Embryonic facial prominence (tissue), 1 donor: Measurements from ENCODE around the gene UNC5A.

Experiments used
- DNase-seq: peaks from one replicate; pipeline ENCODE4 v3.0.0-alpha.2; 2016; ENCODE audit errors: extremely low spot score

UNC5A gene

DNA sequence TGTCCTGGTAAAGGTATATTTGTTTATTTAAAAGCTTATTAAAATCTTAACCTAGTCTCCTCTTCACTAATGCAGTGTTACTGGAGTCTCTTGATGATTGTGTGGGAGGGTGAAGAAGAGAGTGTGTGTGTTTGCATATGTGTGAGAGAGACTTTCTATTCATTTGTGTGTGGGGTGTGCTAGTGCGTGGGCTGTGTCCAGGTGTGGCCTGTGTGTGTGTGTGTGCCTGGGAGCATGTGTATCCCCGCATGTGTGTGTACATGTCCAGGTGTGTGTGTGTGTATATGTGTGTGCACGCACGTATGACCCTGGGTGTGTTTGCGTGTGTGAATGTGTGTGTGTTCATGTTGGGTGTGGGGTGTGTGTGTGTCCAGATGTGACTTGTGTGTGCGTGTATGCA is 10.3 kb upstream of the UNC5A start:
- no peak for DNase-seq

DNA sequence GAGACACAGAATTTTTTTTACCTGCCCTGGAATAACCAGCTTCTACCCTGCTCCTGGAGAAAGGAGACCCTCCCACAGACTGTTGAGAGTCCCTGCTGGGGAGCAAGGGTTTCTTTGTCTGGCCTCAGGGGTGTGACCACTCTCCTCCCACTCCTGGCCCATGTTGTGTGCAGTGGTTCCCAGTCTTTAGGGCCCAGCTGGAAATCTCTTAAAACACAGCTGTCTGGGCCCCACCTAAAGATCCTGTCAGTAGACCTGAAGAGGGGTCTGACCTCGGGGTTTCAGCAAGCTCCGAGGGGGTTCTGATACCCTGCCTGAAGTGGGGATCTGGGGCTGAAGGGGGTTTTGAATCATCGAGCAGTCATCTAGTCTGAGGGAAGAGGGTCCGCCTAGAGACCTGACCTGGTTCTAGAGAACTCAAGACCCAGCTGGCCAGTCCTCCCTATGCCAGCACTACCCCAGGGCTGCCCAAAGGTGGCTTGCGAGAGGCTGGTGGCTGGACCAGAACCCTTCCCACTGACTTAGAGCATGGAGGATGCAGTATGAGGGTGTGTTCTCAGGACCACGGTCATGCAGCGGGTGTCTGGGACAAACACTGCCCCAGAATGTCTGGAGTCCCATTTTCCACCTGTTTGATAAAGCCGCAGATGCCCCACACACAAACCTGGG is 8.1 kb upstream of the UNC5A start:
- DNase-seq: no peak

DNA sequence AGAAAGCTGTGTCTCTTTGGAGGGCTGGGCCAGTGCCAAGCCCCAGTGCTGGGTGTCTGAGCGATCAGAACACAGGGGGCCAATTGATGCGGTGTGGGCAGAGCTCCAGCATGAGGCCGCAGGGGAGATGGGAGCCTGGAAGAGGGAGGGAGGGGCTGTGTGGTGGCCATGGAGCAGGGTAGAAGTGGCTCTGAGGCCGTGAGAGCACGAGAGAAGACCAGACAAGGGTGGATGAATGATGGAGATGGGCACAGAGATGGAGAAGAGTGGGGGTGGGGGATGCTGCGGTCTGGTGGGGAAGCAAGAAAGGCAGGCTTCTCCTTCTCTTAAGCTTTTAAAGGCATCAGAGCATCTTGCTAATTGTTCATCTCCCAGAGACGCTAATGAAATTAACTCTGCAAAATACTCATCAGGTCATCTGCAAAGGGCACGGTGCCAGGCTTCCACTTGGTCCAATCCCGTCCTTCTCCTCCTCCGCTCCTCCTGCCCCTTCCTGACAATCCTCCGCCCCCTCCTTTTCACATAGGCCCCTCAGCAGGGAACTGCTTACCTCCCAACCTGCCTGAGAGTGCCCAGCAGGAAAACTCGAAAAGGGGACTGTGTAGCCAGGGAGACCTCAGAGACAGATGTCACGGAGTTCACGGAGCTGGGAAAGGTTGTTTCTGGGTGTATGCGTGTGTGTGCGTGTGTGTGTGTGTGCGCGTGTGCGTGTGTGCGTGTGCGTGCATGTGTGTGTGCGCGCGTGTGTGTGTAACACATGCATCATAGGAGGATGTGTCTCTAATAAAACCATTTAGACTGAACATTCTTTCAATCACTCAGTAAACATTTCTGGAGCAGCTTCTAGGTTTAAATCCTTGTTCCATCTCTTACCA is 7.1 kb upstream of the UNC5A start:
- no peak for DNase-seq

DNA sequence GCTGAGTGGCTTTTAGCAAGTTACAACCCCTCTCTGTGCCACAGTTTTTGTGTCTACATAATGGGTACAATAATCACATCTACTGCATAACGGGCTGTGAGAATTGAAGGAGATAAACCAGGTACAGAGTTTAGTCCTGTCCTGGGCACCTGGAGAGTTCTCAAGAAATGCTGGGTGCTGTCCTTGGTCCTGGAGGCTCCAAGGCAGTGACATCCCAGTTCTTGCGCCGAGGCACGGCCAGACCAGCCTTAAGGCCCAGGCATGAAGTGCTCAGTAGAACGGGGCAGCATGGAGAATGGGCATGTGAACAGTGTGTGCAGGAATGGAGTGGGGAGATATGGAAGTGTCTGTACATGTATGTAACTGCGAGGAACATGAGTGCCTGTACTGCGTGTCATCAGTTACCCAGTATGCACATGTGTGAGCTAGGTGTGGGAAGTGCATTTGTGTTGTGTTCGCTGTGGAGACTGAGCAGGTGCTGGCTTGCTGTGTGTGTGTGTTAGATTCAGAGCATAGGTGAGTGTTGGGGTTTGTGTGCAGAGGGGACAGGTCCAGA is 6.3 kb upstream of the UNC5A start:
- no peak for DNase-seq

DNA sequence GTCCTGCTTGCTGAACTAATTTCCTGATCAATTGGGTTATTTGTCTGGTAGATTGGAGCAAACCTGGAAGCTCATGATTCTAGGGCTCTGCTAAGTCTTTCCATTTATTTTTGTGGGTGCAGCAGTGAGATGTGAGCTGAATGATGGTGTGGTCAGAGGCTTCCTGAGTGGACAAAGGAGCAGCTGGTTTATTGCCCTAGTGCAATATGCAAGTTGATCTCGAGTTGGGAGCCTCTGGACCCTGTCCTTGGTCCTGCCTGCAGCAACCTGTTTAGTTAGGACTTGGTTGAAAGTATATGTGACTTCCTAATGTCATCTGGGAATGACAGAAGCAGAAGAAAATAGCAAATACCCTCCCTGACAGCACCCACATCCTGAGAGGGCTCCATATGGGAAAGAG is 4.2 kb upstream of the UNC5A start:
- DNase-seq: no peak

DNA sequence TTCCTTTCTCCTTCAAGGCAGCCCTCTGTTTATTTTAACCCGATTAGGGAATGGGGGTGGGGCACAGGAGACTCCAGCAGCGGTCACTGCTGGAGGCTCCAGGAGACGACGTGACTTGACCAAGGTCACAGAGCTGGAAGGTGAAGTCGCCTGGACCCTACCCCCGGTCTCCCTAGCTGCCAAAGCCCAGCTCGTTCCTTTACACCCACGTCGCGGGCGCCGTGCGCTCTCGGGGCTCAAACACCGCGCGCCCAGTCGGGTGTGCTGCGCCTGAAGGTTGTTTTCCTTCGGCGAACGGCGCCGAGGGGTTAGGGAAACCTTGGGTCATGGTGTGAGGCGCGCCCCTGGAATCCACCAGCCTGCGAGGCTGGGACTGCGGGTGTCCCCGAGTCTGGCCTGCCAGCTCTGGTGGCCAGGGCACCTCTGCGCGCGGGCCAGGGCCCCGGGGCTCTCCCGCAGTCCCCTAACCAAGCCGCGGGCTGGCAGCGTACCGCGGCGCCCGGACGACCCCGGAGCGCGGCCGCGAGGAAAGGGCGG is 747 bp upstream of the UNC5A start:
- no peak for DNase-seq

DNA sequence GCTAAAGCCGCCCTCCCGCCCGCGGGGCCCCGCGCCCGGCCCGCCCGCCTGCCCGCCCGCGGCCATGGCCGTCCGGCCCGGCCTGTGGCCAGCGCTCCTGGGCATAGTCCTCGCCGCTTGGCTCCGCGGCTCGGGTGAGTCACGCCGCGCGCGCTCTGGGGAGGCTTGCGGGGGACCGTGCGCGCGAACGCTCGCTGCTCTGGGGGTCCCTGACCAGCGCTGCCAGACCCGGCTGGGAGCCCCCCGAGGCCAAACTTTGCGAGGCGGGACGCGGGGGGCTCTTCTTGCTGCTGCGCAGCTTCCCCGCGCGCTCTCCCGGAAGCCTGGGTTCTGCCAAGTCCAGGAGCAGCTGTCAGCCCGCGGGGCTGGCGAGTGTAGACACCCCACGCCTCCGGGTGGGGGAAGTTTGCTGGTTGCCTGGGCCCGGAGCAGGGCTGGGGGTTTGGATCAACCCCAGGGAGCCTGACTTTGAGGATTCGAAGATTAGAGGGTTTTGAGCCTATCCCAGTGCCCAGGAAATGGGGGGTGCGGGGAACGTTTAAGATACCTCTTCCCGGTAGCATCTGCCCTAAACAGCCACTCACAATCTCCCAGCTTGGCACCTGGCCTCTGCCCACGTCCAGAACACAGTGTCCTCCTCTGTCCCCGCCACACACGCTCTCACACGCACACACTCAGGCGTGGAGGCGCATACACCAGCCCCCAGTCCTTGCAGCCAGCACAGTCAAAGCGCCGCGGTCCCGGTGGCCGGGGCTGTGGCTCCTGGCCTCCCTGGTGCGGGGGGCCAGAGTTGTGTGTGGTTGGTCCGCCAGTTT is 535 bp downstream of the UNC5A start:
- DNase-seq: no peak

DNA sequence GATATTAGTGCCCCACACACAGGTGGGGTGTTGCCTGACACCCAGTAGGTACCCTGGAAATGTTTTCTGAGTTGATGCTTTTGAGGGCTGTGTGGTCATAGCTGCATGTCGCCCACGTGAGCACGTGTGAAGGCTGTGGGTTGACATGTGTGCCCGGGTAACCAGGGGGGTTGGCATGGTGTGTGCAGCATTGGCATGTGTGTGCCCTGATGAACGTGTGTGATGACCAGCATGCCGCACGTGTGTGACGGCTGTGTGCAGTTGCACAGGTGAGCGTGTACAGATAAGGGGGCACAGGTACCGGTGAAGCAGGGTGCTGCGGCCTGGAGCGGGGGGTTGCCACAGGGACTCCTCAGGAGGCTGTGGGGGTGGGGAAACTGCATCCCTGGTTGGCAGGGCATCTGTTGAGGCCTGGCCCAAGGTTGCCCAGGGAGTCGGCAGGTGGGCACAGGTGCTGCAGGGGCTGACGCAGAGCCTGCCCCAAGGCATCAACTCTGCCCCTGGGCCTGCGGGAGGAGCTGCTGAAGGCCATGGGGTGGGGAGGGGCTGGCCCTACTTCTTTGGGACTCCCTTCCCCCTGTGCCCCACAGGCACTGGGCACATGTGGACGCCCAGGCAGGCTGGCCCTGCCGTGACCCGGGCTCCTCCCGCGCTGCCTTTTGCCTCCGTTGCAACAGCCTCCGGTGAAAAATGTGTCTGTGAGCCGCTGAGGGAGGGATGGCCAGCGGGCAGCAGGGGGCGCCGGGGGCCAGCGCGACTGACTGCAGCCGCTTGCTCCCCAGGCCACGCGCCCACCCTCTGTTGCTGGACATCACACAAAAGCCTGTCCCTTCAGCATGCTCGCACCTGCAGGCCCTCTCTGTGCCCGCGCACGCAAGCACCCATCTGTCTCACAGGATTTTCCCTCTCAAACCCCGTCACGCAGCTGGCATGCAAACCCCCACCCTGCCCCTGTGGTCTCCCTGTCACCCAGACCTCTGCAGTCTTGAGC is 2.2 kb downstream of the UNC5A start:
- DNase-seq: no peak

DNA sequence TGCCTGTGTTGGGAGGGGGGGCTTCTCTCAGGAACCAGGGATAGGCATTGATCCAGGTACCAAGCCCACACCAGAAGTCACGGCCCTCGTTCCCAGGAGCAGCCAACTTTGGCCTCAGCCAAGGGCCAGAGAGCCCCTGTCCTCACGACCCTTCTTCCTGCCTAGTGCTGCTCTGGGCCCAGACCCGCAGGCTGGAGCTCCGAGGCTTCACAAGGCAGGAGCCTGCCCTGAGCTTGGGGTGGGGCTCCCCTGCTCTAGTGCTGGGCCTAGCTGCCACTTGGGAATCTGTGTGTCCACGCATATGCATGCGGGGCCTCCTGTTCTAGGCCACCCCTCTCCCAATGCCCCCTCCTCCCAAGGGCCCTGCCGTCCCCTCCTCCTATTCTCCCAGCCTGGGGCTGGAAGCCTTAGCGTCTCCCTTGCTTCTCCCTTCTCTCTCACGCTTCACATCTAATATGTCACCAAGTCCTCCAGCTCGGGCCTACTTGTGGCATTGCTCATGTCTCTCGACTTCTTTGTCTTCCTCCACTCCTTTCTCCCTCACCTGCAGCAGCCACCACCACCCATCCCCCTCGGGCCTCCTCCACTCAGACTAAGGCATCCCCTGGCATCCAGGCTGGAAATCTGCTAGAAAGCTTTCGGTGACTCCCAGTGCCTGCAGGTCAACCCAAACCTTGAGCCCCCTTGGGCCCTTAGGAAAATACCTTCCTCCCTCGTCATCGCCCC is 3.4 kb downstream of the UNC5A start:
- DNase-seq: no peak

DNA sequence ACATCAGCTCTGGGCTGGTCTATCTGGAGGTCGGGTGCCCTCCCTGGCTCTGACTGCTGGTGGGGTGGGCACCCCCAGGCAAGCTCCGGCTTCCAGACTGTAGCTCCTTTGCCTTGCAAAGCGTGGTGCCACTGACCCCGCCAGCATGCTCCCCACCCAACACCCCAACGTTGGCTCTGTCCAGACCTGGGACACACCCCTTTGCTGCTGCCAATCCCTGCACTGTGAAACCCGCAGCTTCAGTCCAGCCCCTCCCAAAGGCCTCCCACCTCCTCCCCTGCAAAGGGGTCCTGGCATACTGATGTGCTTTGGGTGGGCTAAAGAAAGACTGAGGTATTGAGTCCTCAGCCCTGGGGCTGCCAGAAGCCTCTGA is 3.9 kb downstream of the UNC5A start:
- no peak for DNase-seq

DNA sequence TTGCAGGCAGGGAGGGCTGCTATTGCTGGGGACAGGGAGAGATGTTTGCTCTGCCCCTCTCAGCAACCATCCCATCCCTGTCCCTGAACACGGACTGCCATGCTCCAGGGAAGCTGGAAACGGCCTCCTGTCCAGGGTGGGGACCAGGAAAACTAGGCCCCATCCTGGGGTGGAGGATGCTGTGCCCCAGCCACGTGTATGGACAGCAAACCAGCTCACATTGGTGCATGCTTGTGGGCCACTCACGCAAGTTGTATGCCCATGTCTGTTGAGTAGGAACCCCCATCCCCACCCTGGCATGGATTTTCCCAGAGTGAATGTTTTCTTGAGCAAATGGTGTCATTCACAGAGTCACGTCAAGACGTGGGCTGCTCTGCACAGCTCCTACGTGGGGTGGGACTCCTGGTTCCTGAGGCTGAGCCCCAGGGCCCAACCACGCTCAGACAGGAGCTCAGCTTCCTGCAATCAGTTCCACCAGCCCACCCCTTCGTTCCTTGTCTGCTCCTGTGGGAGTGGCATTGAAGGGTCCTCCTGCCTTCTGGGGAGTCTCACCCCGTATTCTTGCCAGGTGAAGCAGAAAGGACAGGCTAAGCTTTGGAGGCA is 4.6 kb downstream of the UNC5A start:
- no peak for DNase-seq

DNA sequence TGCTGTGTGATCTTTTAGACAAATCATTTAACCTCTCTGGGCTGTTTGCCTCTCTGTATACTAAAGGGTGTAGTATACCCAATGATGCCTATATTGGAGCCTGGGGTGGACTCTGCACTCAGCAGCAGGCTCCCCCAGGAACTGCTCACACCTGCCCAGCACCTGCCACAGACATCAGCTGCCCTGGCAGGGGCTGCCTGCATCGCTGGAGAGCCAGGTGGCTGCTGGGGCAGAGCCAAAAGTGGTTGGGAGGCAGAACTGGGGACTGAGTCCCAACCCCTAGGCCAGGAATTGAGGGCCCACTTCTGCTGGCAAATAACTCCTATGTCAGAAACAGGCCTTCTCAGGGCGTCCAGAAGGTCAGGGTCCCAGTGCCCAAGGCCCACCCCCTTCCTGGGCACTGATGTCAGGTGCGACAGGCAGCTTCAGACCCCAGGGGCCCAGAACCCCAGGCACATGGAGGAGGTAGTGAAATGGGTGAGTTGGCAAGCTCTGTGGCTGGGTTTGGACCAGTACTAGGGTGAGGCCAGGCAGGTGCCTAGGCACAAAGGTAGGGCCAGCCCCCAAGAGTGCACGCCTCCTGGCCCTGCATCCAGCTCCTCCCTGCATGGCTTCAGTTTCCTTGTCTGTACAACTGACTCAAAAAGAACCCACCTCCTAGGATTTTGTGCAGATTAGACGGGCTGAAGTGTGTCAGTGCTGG is 5.8 kb downstream of the UNC5A start:
- no peak for DNase-seq

DNA sequence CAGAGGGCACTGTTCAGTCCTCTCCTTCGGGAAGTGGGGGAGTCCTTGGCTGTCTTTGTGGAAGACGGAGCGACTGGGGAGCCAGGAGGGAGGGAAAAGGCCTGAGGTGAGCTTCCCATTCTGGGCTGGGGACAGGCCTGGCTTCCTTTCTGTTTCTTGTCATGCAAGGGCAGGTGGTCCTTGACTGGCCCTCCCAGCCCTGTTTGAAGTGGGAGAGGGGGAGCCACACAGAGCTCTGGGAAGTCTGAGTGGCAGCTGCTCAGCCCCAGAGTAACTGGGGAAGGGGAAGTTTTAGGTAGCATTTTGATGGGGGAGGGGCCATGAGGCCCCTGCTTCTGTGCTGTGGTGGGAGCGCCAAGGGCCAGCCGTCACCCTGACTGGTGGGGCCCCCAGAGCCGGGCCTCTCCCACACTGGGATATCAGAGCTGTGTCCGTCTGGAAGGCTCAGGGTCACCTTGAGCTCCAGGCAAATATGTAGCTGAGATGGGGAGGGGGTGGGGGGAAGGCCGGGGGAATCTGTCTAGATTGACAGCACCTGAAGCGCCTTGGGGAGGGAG is 6.5 kb downstream of the UNC5A start:
- no peak for DNase-seq

DNA sequence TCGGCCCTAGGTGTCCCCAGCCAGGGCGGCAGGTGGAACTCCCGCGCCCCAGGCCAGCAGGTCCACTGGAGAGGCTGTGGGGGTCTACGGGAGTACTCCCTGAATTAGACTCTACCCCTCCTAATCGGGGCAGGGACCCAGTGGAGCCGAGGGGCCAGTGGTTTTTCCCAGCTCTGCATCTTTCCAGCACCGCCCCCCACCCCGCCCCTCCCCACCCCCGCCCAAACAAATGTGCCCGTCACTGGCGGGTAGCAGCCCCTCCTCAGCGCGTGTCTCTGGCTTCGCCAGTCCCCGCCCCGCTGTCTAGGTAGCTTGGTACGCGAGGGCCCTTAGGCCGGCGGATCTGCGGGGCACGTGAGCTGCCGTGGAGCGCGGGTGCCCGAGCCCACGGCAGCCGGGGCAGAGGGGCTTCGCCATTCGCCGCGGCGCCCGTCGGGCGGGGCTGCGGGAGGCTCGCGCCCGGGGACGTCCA is 7.0 kb downstream of the UNC5A start:
- DNase-seq: no peak

DNA sequence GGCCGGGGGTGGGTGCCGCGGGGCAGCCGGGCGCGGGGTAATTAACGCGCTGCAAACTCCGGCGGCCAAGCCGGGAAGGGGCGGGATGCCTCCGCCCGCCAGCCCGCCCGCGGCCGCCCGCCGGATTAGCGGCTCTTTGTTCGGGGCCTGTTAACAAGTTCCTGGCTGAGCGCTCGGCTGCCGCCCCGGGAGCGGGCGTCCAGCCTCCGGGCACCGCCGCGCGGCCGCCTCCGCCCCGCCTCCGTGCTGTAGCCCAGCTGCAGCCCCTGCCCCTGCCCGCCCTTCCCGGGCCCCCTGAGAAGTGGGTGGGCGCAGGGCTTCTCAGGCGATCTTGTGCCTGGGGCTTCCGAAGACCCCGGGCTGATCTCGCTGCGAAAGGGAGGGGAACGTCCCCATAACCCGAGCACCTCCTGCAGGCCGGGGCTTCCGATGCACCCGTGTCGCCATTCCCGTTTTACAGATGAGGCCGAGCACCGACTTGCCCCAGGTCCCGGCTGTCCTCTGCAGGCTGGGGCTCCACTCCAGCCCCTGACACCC is 7.5 kb downstream of the UNC5A start:
- DNase-seq: no peak

DNA sequence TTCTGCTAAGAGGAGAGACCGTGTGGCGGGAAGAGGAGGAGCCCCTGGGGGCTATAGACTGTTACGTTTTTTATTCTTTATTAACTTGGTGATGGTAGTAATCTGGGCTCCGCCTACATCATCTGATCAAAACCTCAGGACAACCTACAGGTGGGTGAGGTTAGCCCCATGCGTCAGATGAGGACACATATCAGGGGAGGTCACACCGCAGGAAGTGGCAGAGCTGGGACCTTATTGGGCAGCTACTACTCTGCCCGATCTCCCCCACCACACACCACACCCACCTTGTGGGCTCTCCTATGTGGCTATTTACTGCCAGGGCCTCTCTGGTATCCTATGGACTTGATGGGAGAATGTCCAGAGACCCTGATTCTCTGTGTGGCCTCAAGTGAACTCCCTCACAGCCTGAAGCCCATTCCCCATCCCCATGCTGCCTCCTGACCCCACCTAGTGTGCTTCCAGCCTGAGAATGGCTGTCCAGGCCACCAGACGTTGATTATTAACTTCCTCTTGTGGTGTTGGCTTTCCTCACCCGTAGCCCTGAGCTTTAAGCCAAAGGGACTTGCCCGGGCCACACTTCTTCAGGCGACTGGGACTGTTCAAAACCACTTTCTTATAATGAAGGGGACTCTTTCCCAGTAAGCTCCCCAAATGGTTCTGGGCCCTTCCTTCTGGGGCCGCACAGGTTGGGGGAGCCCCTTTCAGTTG is 8.2 kb downstream of the UNC5A start:
- DNase-seq: no peak

DNA sequence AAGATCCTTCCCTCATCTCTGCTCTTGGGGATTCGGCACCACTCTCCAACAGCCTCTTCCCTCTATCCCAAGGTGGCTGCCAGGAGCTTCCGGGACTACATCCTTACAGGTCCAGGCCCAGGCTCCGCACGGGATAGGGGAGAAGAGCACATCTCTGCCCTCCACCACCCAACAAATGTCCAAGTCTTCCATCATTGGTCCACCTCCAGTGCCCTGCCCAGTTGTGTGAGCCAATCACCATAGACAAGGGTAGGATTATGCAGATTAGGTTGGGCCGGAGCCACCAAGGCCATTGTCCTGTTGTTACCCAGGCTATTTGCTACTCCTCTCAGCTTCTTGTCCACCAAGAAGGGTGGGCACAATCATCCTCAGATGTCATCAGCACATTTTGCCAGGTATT is 9.1 kb downstream of the UNC5A start:
- DNase-seq: no peak

DNA sequence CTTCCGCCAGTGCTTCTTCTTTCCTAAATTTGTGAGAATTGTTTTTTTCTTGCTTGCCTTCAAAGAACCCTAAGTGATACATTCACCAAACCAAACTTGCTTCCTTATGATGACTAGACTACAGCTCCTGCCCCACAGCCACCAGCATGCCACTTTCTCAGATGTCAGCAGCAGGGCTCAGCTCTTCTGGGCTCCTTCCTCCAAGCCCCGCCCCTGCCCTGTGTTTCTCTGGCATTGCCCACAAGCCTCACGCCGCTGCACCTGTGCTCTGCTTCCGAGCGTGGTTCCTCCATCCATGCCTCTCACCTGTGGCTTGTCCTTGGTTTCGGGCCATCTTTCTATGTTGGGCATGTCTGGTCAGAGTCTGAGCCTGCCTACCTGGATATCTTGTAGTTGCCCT is 10.6 kb downstream of the UNC5A start:
- no peak for DNase-seq
